Skeletal muscle satellite cell (primary cell): ENCODE results near the gene GALR3. TPM values are rescaled to one million over a fixed set of nuclear protein-coding genes. Genes with fewer than 3 reads are reported as not detected.

Source experiments
- H3K27me3 ChIP-seq: 2 replicates; pipeline ENCODE4 v1.7.0; 2013; ENCODE audit warnings: low read length; ENCODE audit not compliant: control insufficient read depth, insufficient read depth
- H3K36me3 ChIP-seq: 2 replicates; pipeline ENCODE4 v1.7.0; 2013; ENCODE audit warnings: mild to moderate bottlenecking, control low read depth, low read length; ENCODE audit not compliant: insufficient read depth
- H3K4me1 ChIP-seq: 2 replicates; pipeline ENCODE4 v1.7.0; 2013; ENCODE audit warnings: low read length; ENCODE audit not compliant: control insufficient read depth, insufficient read depth
- H3K4me2 ChIP-seq: 2 replicates; pipeline ENCODE4 v1.7.0; 2013; ENCODE audit warnings: mild to moderate bottlenecking, low read length
- H3K4me3 ChIP-seq: 2 replicates; pipeline ENCODE4 v1.7.0; 2013; ENCODE audit warnings: low read length
- H3K9ac ChIP-seq: 2 replicates; pipeline ENCODE4 v1.7.0; 2013; ENCODE audit warnings: mild to moderate bottlenecking, low read depth, low read length, moderate library complexity
- H3K9me3 ChIP-seq: replicated peaks from 2 replicates; pipeline ENCODE4 v1.7.0; 2013; ENCODE audit warnings: mild to moderate bottlenecking, control low read depth, low read length
- total RNA-seq: library from RNA; depleted of rRNA; stranded (reverse); fragments of >200 nt; gene quantifications from 2 replicates; pipeline ENCODE4 v1.2.3, GENCODE V29; 2012; rRNA removed

The GALR3 gene
- total RNA-seq: not detected in 2 replicates

GRCh38 chr22:37823134-37823985 is at the start of gene GALR3:
Gene GALR3, plus strand, starts transcription at chr22:37823382. Its CDS starts 25 bp downstream, at chr22:37823407.
- Histone ChIP-seq H3K4me2 (no peak within 1 kb of the TSS), H3K9ac (no peak within 1 kb of the TSS), H3K4me3 (no peak within 1 kb of the TSS), H3K27me3 (peaks cover 34% of the 10 kb centered on the region), H3K36me3 (no peaks in the 10 kb centered on the region), H3K9me3 (no peaks in the 10 kb centered on the region), H3K4me1 (peaks cover 14% of the 10 kb centered on the region)

GRCh38 chr22:37774728-37775127 is 48.5 kb upstream of the GALR3 start:
- no peak overlapping the region for H3K4me2 ChIP-seq
- H3K27me3 ChIP-seq: no peaks in the 10 kb centered on the region
- peak overlapping the region; percentile 27 for H3K9ac ChIP-seq
- no peaks in the 10 kb centered on the region for H3K9me3 ChIP-seq
- peaks cover 44% of the 10 kb centered on the region for H3K36me3 ChIP-seq
- no peak overlapping the region for H3K4me3 ChIP-seq
- H3K4me1 ChIP-seq: peaks cover 31% of the 10 kb centered on the region

GRCh38 chr22:37775785-37776638 is 47.2 kb upstream of the GALR3 start:
- no peaks in the 10 kb centered on the region for H3K9me3 ChIP-seq
- H3K9ac ChIP-seq: peak overlapping the region; percentile 62
- peaks cover 31% of the 10 kb centered on the region for H3K4me1 ChIP-seq
- H3K27me3 ChIP-seq: no peaks in the 10 kb centered on the region
- H3K4me3 ChIP-seq: no peak overlapping the region
- H3K4me2 ChIP-seq: peak overlapping the region; percentile 56
- H3K36me3 ChIP-seq: peaks cover 40% of the 10 kb centered on the region

GRCh38 chr22:37776639-37777005 is 46.6 kb upstream of the GALR3 start:
- peaks cover 35% of the 10 kb centered on the region for H3K36me3 ChIP-seq
- H3K4me2 ChIP-seq: peak overlapping the region; percentile 56
- H3K4me1 ChIP-seq: peaks cover 33% of the 10 kb centered on the region
- H3K27me3 ChIP-seq: no peaks in the 10 kb centered on the region
- no peaks in the 10 kb centered on the region for H3K9me3 ChIP-seq
- no peak overlapping the region for H3K4me3 ChIP-seq
- H3K9ac ChIP-seq: peak overlapping the region; percentile 62

GRCh38 chr22:37777122-37777687 is 46.0 kb upstream of the GALR3 start:
- H3K9ac ChIP-seq: peak overlapping the region; percentile 62
- H3K4me1 ChIP-seq: peaks cover 39% of the 10 kb centered on the region
- peak overlapping the region; percentile 56 for H3K4me2 ChIP-seq
- peaks cover 29% of the 10 kb centered on the region for H3K36me3 ChIP-seq
- H3K9me3 ChIP-seq: no peaks in the 10 kb centered on the region
- H3K27me3 ChIP-seq: no peaks in the 10 kb centered on the region
- no peak overlapping the region for H3K4me3 ChIP-seq

- Histone ChIP-seq H3K9me3 (no peaks in the 10 kb centered on the region), H3K4me1 (peaks cover 46% of the 10 kb centered on the region), H3K9ac (no peak overlapping the region), H3K27me3 (no peaks in the 10 kb centered on the region), H3K4me3 (no peak overlapping the region), H3K36me3 (peaks cover 18% of the 10 kb centered on the region), H3K4me2 (no peak overlapping the region)
Observed at GRCh38 chr22:37778370-37779009, 44.7 kb upstream of the GALR3 start.

- Histone ChIP-seq H3K4me3 (no peak overlapping the region), H3K4me2 (no peak overlapping the region), H3K9me3 (no peaks in the 10 kb centered on the region), H3K4me1 (peaks cover 24% of the 10 kb centered on the region), H3K27me3 (no peaks in the 10 kb centered on the region), H3K9ac (no peak overlapping the region), H3K36me3 (no peaks in the 10 kb centered on the region)
Observed at GRCh38 chr22:37781434-37782059, 41.6 kb upstream of the GALR3 start.

- Histone ChIP-seq H3K27me3 (no peaks in the 10 kb centered on the region), H3K4me2 (peak overlapping the region; percentile 22), H3K4me3 (no peak overlapping the region), H3K9ac (no peak overlapping the region), H3K36me3 (no peaks in the 10 kb centered on the region), H3K4me1 (peaks cover 14% of the 10 kb centered on the region), H3K9me3 (no peaks in the 10 kb centered on the region)
Observed at GRCh38 chr22:37782340-37783168, 40.6 kb upstream of the GALR3 start.

- Histone ChIP-seq H3K27me3 (no peaks in the 10 kb centered on the region), H3K4me3 (no peak overlapping the region), H3K4me1 (peaks cover 14% of the 10 kb centered on the region), H3K4me2 (no peak overlapping the region), H3K9me3 (no peaks in the 10 kb centered on the region), H3K36me3 (no peaks in the 10 kb centered on the region), H3K9ac (no peak overlapping the region)
Observed at GRCh38 chr22:37784829-37785495, 38.2 kb upstream of the GALR3 start.

- H3K9me3 ChIP-seq: no peaks in the 10 kb centered on the region
- H3K4me3 ChIP-seq: no peak overlapping the region
- H3K4me2 ChIP-seq: no peak overlapping the region
- no peaks in the 10 kb centered on the region for H3K27me3 ChIP-seq
- no peaks in the 10 kb centered on the region for H3K4me1 ChIP-seq
- H3K9ac ChIP-seq: no peak overlapping the region
- no peaks in the 10 kb centered on the region for H3K36me3 ChIP-seq
Observed at GRCh38 chr22:37790234-37790633, 32.9 kb upstream of the GALR3 start.
